Measurements from ENCODE around the gene MPV17L2.

DNA sequence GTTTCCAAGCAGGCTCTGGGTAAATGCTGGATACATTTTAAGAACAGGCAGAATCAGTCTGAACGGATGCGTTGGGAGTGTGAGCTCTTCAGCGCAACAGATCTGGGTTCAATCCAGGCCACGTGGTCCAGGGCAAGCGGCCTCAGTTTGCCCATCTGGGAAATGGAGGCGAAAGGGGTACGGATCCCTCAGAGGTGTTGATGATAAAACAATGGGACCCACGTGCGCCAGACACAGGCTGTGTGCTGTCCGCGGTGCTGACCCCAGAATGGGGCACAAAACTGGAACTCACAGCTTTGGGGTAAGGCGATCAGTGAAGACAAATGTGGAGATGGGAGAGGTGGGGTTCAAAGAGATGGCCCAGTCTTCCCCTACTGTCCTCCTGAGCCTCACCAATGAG, 46.3 kb downstream of the MPV17L2 start:
- TF ChIP-seq, protein P1, sequence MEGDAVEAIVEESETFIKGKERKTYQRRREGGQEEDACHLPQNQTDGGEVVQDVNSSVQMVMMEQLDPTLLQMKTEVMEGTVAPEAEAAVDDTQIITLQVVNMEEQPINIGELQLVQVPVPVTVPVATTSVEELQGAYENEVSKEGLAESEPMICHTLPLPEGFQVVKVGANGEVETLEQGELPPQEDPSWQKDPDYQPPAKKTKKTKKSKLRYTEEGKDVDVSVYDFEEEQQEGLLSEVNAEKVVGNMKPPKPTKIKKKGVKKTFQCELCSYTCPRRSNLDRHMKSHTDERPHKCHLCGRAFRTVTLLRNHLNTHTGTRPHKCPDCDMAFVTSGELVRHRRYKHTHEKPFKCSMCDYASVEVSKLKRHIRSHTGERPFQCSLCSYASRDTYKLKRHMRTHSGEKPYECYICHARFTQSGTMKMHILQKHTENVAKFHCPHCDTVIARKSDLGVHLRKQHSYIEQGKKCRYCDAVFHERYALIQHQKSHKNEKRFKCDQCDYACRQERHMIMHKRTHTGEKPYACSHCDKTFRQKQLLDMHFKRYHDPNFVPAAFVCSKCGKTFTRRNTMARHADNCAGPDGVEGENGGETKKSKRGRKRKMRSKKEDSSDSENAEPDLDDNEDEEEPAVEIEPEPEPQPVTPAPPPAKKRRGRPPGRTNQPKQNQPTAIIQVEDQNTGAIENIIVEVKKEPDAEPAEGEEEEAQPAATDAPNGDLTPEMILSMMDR (conservative IDR thresholded peaks at IDR 0.05; ENCODE audit: low read length), result no peak
- TF ChIP-seq EZH2phosphoT487 (IDR thresholded peaks at IDR 0.05; ENCODE audit: borderline replicate concordance), result no peak

All from Loucy (cell line).